OCI-LY1 (cell line): ENCODE results near the gene OXCT1.

Experiments used
- CTCF ChIP-seq: fragments of 200-600 bp; sonication (generic), shearing (Covaris generic); IDR thresholded peaks from 2 replicates; pipeline ENCODE4 v1.5.1; 2017; ENCODE audit warnings: mild to moderate bottlenecking, antibody characterized with exemption, low read length, moderate library complexity, mixed read lengths
- EZH2 ChIP-seq: fragments of 200-600 bp; sonication (generic), shearing (Covaris generic); IDR thresholded peaks from 2 replicates; pipeline ENCODE4 v1.8.0; 2017; ENCODE audit warnings: borderline replicate concordance, mixed run types, mild to moderate bottlenecking, antibody characterized with exemption, low read length, moderate library complexity, mixed read lengths

- TF ChIP-seq CTCF (no peak), EZH2 (no peak)
Measured at GRCh38 chr5:41686767-41687166, 183.5 kb downstream of the OXCT1 start.
